ENCODE measurements around the gene TIE1. TPM values are rescaled to one million over a fixed set of nuclear protein-coding genes. Genes with fewer than 3 reads are reported as not detected.

TIE1 gene
- total RNA-seq, 1 experiment from 2014 or later: 0.11 TPM

GRCh38 chr1:43293176-43293575 is 7.6 kb upstream of the TIE1 start:
- DNase-seq (ENCODE audit: low read depth): no peak

GRCh38 chr1:43293896-43294760 is 6.7 kb upstream of the TIE1 start:
- DNase-seq (ENCODE audit: low read depth): peak; percentile 71

- DNase-seq (ENCODE audit: low read depth): no peak
Measured at GRCh38 chr1:43294761-43295160, 6.0 kb upstream of the TIE1 start.

GRCh38 chr1:43296207-43296606 is 4.6 kb upstream of the TIE1 start:
- DNase-seq (ENCODE audit: low read depth): no peak

GRCh38 chr1:43298055-43298454 is 2.7 kb upstream of the TIE1 start:
- DNase-seq (ENCODE audit: low read depth): no peak

GRCh38 chr1:43299101-43299500 is 1.7 kb upstream of the TIE1 start:
- no peak for DNase-seq (ENCODE audit: low read depth)

- no peak for DNase-seq (ENCODE audit: low read depth)
Measured at GRCh38 chr1:43302201-43302600, 1.4 kb downstream of the TIE1 start.

GRCh38 chr1:43302721-43303470 is 2.1 kb downstream of the TIE1 start:
- no peak for DNase-seq (ENCODE audit: low read depth)

GRCh38 chr1:43303471-43304313 is 2.9 kb downstream of the TIE1 start:
- DNase-seq (ENCODE audit: low read depth): no peak

GRCh38 chr1:43304314-43304681 is 3.5 kb downstream of the TIE1 start:
- no peak for DNase-seq (ENCODE audit: low read depth)

- no peak for DNase-seq (ENCODE audit: low read depth)
Measured at GRCh38 chr1:43304771-43305300, 4.1 kb downstream of the TIE1 start.

GRCh38 chr1:43305461-43305860 is 4.7 kb downstream of the TIE1 start:
- no peak for DNase-seq (ENCODE audit: low read depth)

GRCh38 chr1:43305926-43306687 is 5.3 kb downstream of the TIE1 start:
- no peak for DNase-seq (ENCODE audit: low read depth)

GRCh38 chr1:43306688-43307457 is 6.1 kb downstream of the TIE1 start:
- DNase-seq (ENCODE audit: low read depth): no peak

GRCh38 chr1:43307458-43308158 is 6.8 kb downstream of the TIE1 start:
- DNase-seq (ENCODE audit: low read depth): no peak

- no peak for DNase-seq (ENCODE audit: low read depth)
Measured at GRCh38 chr1:43308635-43309404, 8.0 kb downstream of the TIE1 start.

GRCh38 chr1:43309405-43310025 is 8.7 kb downstream of the TIE1 start:
- no peak for DNase-seq (ENCODE audit: low read depth)

- no peak for DNase-seq (ENCODE audit: low read depth)
Measured at GRCh38 chr1:43311521-43311920, 10.7 kb downstream of the TIE1 start.
